HG03469 (cell line): Measurements from ENCODE around the gene CA4.
A peak's percentile ranks its signal among the peaks of the same experiment; 100 is the strongest.

Source experiments
- ATAC-seq: cut with Tn5 transposase; IDR thresholded peaks from one replicate; pipeline ENCODE4 v1.9.1; 2021; ENCODE audit warnings: mild to moderate bottlenecking, moderate library complexity, moderate number of reproducible peaks; ENCODE audit not compliant: unreplicated experiment

The CA4 gene

DNA sequence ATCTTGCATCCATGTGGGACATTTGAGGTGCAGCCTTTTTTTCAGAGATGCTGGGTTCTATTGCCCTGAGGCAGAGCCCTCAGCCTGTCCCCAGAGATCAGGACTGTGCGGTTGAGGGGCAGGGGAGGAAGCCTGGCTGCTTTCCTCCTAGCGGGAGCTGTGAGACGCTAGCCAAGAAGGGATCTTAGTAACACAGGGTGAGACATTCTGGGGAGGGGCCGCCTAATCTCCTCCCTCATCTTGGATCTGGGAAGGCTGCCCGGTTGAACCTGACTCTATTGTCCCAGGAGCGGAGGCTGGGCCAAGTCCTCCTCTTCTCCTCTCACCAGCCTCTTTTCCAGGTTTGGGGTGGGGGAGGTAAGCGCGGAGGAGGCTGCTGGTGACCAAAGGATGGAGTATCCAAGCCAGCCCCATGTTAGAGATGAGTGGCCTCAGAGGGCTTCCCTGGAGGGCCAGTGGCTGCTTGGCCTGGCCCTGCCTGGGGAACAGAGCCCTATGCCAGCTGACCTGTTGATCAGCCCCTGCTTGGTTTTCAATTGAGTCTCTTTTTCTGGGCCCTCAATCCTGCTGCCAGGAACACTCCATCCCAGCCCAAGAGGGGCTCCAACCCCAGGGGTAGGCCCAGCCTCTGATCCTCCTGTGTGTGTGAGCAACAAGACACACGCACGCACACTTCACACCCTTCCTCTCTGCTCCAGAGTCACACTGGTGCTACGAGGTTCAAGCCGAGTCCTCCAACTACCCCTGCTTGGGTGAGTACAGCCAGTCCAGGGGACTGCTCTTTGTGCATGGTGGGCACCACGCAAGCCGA, 5.0 kb downstream of the CA4 start:
- no peak for ATAC-seq

DNA sequence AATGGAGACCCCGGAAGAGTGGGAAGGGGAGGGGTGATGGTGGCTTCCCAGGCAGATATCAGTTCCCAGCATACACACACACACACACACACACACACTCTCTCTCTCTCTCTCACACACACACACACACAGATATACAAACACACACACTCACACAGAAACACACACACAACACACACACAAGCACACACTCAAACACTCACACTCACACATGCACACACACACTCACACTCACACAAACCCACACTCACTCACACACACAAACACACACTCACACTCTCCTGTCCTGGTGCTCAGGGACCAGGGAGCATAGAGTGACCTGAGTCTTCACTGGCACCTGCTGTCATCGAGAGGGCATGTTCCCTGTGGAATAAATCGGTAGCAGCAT, 5.6 kb downstream of the CA4 start:
- ATAC-seq, result no peak

DNA sequence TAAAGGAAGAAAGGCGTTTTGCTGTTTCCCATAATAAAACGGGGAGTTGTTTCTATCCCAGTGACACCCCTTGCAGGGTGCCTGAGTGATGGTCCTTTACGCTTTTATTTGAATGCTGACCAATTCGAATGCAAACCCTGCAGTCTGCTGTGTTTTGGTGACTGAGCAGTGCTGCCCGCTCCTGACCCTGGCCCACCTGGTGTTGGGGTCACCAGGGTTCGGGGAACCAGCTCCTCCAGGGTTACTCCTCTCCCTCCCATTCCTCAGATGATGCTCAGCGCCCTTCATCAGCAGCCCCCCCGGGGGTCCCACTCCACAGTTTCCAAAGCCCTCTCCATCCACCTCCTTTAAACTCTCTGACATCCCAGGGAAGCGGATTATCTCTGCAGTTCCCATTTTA, 6.0 kb downstream of the CA4 start:
- ATAC-seq, result no peak

DNA sequence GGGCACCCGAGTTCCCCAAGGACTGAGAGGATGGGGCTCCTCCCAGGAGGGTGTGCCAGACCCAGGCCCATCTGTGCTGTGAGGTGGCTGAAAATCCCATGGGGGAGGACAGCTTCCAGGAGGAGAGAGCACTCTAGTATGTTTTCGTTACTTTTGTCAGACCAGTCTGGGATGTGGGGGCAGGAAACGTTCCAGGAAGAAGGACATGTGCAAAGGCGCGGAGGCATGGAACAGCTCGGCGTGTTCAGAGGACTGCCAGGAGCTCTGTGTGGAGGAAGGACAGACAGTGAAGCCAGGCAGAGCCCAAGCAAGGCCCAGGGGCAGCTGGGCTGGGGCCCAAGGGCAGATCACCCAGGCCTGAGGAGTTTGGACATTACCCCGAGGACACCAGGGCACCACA, 7.0 kb downstream of the CA4 start:
- no peak for ATAC-seq

DNA sequence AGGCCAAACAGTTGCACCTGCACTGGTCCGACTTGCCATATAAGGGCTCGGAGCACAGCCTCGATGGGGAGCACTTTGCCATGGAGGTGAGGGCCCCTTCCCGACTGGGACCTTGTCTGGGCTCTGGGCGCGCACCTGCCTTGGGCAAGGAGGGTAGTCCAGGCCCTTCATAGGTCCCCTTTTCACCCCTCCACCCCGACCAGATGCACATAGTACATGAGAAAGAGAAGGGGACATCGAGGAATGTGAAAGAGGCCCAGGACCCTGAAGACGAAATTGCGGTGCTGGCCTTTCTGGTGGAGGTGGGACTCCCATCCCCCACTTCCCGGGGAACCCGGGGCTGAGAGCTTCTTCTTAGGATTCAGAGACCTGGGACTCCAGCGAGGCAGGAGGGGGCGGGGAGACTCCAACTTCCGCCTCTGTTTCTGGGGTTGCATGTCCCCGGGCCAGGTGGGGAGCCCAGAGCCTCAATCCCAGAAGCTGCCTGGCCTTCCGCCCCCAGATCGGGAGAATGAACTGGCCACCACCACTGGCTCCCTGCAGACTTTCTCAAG, 7.8 kb downstream of the CA4 start:
- no peak for ATAC-seq

DNA sequence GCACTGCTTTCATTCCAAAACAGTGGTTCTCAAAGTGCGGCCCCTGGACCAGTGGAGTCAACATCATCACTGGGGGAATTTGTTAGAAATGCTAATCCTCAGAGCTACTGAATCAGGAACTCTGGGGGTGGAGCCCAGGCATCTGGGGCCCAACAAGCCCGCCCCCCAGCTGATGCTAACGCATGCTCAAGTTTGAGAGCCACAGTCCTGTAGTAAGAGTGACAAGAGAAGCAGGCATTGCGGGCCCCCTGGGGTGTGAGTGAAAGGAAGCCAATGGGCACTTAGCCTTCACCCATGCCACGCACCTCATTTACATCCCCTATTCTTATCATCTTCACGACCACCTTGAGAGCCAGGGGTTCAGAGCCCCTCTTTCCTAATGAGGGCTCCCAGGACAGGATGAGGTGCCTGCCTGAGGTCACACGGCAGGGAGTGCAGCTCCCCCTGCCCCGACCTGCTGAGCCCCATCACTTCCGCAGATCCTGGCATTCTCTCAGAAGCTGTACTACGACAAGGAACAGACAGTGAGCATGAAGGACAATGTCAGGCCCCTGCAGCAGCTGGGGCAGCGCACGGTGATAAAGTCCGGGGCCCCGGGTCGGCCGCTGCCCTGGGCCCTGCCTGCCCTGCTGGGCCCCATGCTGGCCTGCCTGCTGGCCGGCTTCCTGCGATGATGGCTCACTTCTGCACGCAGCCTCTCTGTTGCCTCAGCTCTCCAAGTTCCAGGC, 9.1 kb downstream of the CA4 start:
- no peak for ATAC-seq

DNA sequence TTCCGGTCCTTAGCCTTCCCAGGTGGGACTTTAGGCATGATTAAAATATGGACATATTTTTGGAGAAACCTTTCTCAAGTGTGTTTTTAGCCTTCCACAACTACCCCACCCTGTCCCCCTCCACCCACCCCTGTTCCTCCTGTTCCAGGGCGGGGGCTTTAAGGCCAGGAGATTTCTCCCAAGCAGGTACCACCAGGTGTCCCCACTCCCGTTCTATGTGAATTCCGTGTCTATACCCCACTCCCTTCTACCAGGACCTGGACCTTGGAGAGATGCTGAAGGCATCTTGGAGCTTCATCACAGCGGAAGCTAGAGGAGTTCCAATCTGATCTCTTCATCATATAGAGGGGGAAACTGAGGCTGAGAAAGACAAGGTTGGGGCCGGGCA, 9.7 kb downstream of the CA4 start:
- ATAC-seq, result no peak

DNA sequence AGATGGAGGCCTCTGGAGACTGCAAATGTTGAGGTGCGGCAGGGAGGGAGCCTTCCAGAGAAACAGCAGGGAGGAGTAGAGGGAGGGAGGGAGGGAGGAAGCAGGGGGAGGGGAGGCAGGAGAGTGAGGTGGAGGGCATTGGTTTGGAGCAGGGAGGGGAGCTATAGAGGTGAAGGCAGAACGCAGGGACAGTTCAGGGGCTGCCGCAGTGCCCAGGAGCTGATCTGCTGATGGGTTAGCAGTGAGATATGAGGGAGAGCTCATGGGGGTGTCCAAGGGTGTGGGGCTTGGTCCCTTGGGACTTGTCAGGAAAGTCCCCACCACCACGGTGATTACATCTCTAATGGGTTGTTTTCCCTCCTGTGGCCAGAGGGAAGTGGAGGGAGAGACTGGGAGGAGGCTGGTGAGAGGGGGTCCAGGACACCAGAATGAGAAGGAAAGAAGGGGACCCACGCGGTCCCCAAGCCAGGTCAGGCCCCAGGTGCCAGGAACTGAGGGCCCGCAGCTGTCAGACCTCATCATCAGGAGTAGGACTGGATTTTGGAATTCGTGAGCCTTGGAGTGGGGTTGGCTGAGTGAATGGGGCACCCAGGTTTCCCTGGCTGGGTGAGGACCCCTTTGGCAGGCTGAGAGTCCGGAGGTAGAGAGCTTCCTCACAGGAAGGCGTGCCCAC, 11.2 kb downstream of the CA4 start:
- ATAC-seq, result no peak

DNA sequence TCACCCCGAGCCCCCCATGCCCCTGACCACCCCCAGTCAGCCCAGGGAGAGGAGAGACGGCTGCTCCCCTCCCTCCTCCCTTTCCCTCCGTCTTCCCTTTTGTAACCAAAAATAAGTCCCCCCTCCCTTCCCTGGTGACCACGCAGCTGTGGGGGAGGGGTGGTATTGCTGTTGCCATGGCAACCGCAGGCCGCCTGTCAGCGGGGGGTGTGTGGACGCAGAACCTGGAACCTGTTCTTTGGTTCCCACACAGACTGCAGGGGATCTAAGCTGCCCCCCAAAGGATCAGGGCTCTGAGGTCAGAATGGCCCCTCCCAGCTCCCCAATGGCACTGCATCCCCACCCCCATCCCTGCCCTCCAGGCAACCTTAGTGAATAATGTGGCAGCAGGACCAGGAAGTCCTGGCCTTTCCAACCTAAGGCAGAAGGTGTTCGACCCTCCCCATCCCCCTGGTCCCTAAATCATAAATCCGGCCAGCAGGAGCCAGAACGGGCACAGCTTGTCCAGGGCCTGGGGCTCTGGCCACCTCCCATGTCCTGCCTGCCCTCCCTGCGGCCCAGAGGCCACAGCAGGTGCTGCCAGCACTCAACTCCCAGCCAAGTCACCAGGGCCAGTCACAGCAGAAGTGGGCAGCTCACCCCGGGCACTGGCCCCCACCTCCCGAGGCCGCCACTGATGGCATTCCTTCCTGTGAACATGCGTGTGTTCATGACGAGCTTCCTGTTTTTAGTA, 12.0 kb downstream of the CA4 start:
- ATAC-seq, result no peak

DNA sequence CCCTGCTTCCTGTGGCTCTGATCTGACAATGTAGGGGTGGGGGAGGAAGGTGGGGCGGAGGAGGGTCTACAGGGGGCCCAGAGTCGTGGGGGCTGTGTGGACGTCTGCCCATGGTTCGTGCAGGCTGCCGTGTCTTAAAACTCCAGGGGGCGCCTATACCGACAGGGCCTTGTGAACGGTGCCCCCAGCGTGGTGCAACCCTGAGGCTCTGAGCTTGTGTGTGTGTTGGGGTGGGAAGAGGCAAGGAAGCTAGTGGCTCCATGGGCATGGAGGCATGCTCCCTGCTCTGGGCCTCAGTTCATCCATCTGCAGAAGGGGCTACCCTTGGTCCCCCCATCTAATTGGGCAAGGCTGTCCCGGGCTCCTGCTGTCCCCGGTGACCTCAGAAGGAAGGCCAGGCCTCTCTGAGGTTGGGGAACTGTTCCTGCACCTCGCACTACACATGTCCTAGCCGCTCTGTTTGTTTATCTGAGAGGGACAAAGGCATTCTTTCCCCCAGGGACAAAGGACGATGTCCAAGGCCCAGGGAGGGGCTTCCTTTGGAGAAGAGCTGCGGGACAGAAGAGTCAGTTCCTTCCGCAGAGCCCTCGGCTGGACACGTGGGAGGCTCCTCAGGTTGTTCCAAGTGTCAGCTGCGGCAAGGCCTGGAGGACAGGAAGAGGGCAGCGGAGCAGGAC, 13.5 kb downstream of the CA4 start:
- no peak for ATAC-seq

DNA sequence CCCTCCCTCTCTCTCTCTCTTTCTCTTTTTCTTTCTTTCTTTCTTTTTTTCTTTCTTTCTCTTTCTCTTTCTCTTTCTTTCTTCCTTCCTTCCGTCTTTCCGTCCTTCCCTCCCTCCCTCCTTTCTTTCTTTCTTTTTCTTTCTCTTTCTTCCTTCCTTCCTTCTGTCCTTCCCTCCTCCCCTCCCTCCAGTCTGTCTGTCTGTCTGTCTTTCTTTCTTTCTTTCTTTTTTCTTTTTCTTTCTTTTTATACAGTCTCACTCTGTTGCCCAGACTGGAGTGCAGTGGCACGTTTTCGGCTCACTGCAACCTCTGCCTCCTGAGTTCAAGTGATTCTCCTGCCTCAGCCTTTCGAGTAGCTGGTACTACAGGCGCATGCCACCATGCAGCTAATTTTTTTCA, 14.4 kb downstream of the CA4 start:
- ATAC-seq, result no peak

DNA sequence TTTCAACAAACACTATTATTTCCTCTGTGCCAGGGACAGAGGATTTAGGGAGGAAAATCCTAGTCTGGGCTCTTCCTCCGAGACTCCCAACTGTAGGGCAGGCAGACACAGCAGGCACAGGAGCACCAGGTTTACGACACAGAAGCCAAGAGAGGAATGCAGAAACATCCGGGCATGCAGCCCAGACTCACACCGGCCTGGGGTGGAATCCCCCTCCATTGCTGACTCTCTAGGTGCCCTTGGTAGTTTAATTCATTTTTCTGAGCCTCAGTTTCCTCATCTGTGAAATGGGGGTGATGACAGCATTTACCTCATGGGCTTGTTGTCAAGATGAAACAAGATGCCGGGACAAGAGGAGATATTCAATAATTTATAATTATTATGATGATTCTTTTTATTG, 14.9 kb downstream of the CA4 start:
- no peak for ATAC-seq

DNA sequence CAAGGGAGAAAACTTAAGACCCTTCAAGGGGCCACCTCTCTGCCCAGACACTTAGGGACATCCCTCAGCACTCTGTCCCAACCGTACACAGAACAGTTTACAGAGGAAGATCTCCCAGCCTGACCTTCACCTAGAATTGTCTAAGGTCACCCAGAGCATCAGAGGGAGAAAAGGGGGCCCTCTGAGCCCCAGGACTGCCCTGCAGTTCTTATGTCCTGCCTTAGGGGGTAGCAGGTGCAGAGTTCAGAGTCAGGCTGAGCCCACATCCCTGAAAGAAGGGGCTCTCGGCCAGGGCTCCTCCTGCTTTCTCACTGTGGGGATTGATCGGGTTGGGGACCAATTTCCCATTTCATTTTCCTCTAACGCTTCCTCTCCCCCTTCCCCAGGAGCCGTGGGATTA, 15.4 kb downstream of the CA4 start:
- no peak for ATAC-seq

DNA sequence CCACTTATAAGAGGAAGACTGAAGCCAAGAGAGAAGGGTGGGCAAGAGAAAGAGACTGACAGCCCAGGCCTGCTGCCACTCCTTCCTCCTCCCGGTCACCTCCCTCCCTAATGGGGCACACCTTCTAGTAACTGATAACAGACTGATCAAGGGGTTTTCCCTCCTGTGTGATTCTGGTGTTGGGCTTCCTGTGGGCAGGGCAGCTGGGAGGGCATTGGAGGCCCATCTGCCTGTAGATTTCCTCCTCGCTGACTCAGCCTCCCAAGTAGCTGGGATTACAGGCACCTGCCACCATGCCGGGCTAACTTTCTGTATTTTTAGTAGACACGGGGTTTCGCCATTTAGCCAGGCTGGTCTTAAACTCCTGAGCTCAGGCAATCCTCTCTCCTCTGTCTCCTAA, 16.2 kb downstream of the CA4 start:
- peak; percentile 48 for ATAC-seq

DNA sequence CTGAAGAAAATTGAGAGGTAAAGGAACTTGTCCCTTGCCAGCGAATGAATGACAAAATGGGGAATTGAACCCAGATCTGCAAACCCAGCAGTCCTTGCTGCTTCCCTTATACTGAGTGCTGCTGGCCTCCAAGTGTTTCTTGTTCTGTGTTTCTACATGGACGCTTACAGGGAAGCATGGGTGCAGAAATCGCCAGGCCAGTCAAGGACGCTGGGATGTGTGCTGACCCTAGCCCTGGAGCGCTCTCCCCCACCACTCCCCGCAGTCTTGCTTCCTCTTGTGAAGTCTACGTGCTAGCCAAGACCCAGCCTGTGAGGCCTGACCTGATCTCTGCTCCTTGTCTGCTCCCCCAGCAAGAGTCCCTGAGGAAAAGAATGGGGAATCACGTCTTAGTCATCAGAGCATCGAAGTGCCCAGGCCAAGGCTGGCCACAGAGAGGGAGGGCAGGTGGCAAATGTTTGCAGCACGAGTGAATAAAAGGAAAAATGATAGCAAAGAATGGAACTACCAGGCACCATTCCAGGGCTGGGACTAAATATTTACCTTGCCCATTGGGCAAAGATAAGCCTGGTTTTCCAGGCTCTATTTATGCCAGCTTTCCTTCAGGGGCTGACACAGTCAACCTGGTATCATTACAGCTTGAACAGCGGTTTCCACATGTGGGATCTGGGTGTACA, 17.4 kb downstream of the CA4 start:
- ATAC-seq, result no peak

DNA sequence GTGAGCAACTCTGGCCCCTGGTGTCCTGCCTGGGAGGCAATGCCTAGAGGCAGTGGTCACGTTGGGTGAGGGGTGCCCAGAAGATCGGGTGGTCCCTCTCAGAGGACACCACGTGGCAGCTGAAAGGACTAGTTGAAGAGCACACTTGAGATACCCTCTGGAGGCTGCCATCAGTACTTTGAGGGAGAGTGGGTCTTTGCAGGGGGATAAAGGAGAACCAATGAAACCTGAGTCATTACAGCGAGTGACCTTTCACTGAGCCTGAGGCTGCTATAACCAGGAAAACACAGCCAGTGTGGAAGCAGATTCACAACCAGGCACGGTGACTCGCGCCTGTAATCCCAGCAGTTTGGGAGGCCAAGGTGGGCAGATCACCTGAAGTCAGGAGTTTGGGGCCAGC, 18.9 kb downstream of the CA4 start:
- ATAC-seq, result no peak

DNA sequence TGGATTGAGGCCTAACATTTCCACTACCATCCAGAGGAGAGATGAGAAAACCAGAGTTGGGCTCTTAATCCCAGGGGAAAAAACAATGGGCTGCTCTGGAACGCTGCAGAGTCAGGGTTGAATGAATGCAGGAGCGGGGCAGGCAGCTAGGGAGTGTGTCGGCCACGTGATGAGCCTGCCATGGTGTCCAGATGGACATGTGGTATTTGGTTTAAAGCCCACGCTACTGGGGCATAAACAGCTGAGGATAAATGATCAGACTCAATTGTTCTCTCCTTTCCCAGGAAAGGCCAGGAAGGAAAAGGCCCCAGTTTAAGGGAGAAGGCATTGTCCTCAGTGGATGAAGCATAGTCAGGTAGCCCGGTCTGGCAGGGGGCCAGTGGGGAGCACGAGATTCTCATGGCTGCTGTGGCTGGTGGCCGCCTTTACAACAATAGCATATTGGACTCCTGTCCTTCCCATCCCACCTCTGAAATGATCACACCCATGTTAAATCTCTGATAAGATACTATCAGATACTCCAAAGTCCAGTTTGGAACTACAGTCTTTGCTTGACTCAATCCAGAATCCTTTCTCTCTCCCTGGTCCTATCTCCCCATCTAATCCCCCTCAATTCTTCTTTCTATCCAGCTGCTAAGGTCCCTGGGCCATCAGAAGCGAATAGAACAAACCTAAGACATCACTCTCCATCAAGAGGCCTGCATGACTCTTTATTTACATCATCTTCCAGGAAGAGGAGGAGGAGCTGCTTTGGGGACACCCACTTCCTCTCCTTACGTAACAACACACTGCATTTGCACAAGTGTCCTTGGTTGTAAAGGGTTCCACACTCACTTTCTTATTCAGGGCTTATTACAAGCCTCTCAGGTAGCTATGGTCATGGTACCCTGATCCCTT, 20.4 kb downstream of the CA4 start:
- ATAC-seq, result no peak

DNA sequence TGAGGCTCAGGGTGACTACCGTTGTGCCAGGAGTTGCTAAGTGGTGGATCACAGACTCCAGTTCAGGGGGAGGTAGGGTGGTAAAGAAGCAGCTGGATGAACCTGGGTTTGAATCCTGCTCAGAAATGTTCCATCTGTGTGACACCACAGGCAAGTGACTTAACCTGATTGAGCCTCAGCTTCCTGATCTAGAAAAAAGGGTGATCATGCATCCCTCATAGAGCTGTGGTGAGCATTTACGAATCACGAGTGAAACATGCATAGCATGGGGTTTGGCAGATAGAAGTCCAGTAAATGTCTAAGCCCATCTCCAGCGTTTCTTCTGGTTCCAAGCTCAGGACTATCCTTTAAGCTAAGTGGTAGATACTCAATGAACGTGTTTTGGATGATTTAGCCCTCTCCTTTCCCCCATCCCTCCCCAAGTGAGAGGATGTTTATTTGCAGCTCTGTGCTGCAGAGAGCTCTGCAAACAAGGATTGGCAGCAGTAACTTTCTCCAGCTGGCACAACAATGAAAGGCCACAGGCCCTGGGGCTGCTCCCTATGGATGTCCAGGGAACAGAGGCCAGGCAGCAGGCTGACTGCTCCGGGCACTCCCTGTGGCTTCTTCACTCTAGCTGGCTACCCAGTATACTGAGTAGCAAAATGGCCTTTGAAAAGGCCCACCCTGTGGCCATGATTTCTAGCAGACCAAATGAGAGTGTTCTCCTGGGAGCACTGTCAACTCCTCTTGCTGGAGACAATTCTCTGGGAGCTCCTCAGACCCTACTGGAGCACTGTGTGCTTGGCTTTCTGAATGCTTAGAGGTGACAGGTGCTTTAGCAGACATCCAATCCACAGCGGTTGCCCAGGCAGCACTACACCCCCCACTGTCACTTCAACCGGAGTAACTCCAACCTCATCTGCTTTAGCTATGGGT, 21.3 kb downstream of the CA4 start:
- no peak for ATAC-seq
